ENCODE measurements around the gene PLD3.

The PLD3 gene

DNA sequence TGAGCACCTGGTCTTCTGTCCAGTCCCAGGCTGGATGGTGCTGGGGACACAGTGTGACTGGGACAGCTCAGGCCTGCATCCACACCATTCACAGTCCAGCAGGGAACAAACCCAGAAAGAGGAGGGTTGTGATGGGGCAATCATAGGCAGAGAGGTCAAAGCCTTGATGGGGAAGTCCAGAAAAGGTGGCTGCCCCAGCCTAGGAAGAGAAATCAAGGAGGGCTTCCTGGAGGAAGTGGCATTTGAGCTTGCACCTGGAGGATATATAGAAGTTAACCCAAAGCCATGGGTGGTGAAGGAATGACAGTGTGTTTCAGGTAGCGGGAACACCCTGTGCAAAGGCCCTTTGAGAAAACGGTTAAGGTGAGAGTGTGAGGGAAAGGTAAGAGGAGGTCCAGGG, 67.3 kb downstream of the PLD3 start:
- in situ Hi-C loops (cut with MboI; ENCODE audit: low sequenced_read_pairs, unreplicated experiment) = no loop called here
- no peak for TF ChIP-seq CTCF (IDR thresholded peaks at IDR 0.05; ENCODE audit: borderline replicate concordance, control extremely low read depth, extremely low read depth, insufficient read depth, missing control alignments)

GRCh38 chr19:40416918-40417642, 68.6 kb downstream of the PLD3 start:
- DNase-seq (ENCODE audit: low spot score) = peak; percentile 52
- in situ Hi-C loops (cut with MboI; ENCODE audit: low sequenced_read_pairs, unreplicated experiment) = no loop called here
- no peak for TF ChIP-seq CTCF (IDR thresholded peaks at IDR 0.05; ENCODE audit: borderline replicate concordance, control extremely low read depth, extremely low read depth, insufficient read depth, missing control alignments)

More for the DNA sequence above, 67.3 kb downstream of the PLD3 start:
- DNase-seq (ENCODE audit: low spot score) = peak; percentile 8

- TF ChIP-seq CTCF (IDR thresholded peaks at IDR 0.05; ENCODE audit: borderline replicate concordance, control extremely low read depth, extremely low read depth, insufficient read depth, missing control alignments) = no peak
- in situ Hi-C loops (cut with MboI; ENCODE audit: low sequenced_read_pairs, unreplicated experiment) = no loop called here
- DNase-seq (ENCODE audit: low spot score) = no peak
Measured at GRCh38 chr19:40417643-40417981, 69.1 kb downstream of the PLD3 start.

DNA sequence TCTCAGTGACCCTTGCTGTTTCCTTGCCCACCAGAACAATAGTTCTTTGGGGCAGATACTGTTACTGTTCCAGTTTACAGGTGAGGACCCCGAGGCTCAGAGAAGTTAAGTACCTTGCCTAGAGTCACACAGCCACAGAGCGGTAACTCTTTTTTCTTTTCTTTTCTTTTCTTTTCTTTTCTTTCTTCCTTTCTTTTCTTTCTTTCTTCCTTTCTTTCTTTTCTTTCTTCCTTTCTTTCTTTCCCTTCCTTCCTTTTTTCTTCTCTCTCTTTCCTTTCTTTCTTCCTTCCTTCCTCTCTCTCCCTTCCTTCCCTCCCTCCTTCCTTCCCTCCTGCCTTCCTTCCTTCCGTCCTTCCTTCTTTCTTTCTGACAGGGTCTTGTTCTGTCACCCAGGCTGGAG, 69.5 kb downstream of the PLD3 start:
- in situ Hi-C loops (cut with MboI; ENCODE audit: low sequenced_read_pairs, unreplicated experiment) = no loop called here
- TF ChIP-seq CTCF (IDR thresholded peaks at IDR 0.05; ENCODE audit: borderline replicate concordance, control extremely low read depth, extremely low read depth, insufficient read depth, missing control alignments) = no peak
- no peak for DNase-seq (ENCODE audit: low spot score)

- no peak for DNase-seq (ENCODE audit: low spot score)
- no peak for TF ChIP-seq CTCF (IDR thresholded peaks at IDR 0.05; ENCODE audit: borderline replicate concordance, control extremely low read depth, extremely low read depth, insufficient read depth, missing control alignments)
- in situ Hi-C loops (cut with MboI; ENCODE audit: low sequenced_read_pairs, unreplicated experiment) = no loop called here
Measured at GRCh38 chr19:40419066-40419612, 70.6 kb downstream of the PLD3 start.

- in situ Hi-C loops (cut with MboI; ENCODE audit: low sequenced_read_pairs, unreplicated experiment) = no loop called here
- no peak for DNase-seq (ENCODE audit: low spot score)
- TF ChIP-seq CTCF (IDR thresholded peaks at IDR 0.05; ENCODE audit: borderline replicate concordance, control extremely low read depth, extremely low read depth, insufficient read depth, missing control alignments) = no peak
Measured at GRCh38 chr19:40419780-40420179, 71.3 kb downstream of the PLD3 start.
